MM.1S (cell line): ENCODE results near the gene DECR2.

ENCODE experiments used
- DNase-seq: peaks from one replicate; pipeline ENCODE4 v3.0.0-alpha.2; 2015
- H2AFZ ChIP-seq: fragments of 300-600 bp; sonication (generic); 2 replicates; pipeline ENCODE4 v1.6.0; 2016; ENCODE audit warnings: antibody characterized with exemption, low read length
- H3F3A ChIP-seq: fragments of 300-600 bp; sonication (generic); 2 replicates; pipeline ENCODE4 v1.6.1; 2016; ENCODE audit warnings: mild to moderate bottlenecking, antibody characterized with exemption, low read length, moderate library complexity, mixed read lengths; ENCODE audit not compliant: insufficient read depth
- H3K27ac ChIP-seq: fragments of 300-600 bp; sonication (generic); 2 replicates; pipeline ENCODE4 v1.5.1; 2016; ENCODE audit warnings: mild to moderate bottlenecking, low read length
- H3K27me3 ChIP-seq: fragments of 300-600 bp; sonication (generic); replicated peaks from 2 replicates; pipeline ENCODE4 v1.6.0; 2016; ENCODE audit warnings: low read length; ENCODE audit not compliant: insufficient read depth
- H3K36me3 ChIP-seq: fragments of 300-600 bp; sonication (generic); replicated peaks from 2 replicates; pipeline ENCODE4 v1.6.1; 2016; ENCODE audit warnings: mild to moderate bottlenecking, low read length, mixed read lengths; ENCODE audit not compliant: insufficient read depth
- H3K4me1 ChIP-seq: fragments of 300-600 bp; sonication (generic); 2 replicates; pipeline ENCODE4 v1.6.1; 2016; ENCODE audit warnings: low read length, mixed read lengths
- H3K4me2 ChIP-seq: fragments of 300-600 bp; sonication (generic); 2 replicates; pipeline ENCODE4 v1.6.0; 2016; ENCODE audit warnings: low read depth, low read length
- H3K4me3 ChIP-seq: fragments of 300-600 bp; sonication (generic); 2 replicates; pipeline ENCODE4 v1.5.1; 2016; ENCODE audit warnings: low read length, mixed read lengths
- H3K79me2 ChIP-seq: fragments of 300-600 bp; sonication (generic); 2 replicates; pipeline ENCODE4 v1.6.1; 2016; ENCODE audit warnings: mixed run types, low read length, mixed read lengths
- H3K9ac ChIP-seq: fragments of 300-600 bp; sonication (generic); 2 replicates; pipeline ENCODE4 v1.6.1; 2016; ENCODE audit warnings: low read length, mixed read lengths
- H3K9me2 ChIP-seq: fragments of 300-600 bp; sonication (generic); replicated peaks from 2 replicates; pipeline ENCODE4 v1.6.1; 2016; ENCODE audit warnings: mild to moderate bottlenecking, low read length, mixed read lengths; ENCODE audit not compliant: insufficient read depth
- H3K9me3 ChIP-seq: fragments of 300-600 bp; sonication (generic); replicated peaks from 2 replicates; pipeline ENCODE4 v1.6.1; 2016; ENCODE audit warnings: mild to moderate bottlenecking, low read length, mixed read lengths; ENCODE audit not compliant: insufficient read depth
- H4K20me1 ChIP-seq: fragments of 300-600 bp; sonication (generic); 2 replicates; pipeline ENCODE4 v1.6.1; 2016; ENCODE audit warnings: mild to moderate bottlenecking, low read length, moderate library complexity, mixed read lengths; ENCODE audit not compliant: insufficient read depth
- EZH2 ChIP-seq: fragments of 300-600 bp; sonication (generic); optimal IDR thresholded peaks from 2 replicates; pipeline ENCODE3; 2017; ENCODE audit warnings: low read depth, mild to moderate bottlenecking, antibody characterized with exemption, low read length, mixed read lengths
- EZH2phosphoT487 ChIP-seq: fragments of 300-600 bp; sonication (generic); IDR thresholded peaks from 2 replicates; pipeline ENCODE4 v1.6.1; 2018; ENCODE audit warnings: antibody characterized with exemption, low read length
- TF ChIP-seq, protein P1 (sequence below): fragments of 300-600 bp; sonication (generic); IDR thresholded peaks from 2 replicates; pipeline ENCODE4 v1.5.1; 2016; ENCODE audit warnings: antibody characterized with exemption, low read length, mixed read lengths

The DECR2 gene

DNA sequence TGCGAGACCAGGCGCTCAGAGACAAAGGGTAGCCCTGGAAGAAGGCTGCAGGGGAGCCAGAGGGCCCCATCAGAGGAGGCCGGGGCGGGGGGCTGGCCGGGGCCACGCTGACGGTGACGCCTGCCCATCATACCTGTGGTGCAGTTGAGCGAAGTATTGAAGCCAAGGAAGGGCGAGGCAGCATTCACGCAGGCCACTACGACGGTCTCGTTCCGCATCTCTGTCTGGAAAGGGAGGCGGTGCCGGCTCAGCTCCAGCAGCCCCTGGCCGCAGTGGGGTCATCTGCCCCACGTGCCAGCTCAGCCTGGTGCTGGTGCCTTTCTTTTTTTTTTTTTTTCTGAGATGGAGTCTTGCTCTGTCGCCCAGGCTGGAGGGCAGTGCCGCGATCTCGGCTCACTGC is 26.5 kb upstream of the DECR2 start:
- Histone ChIP-seq H3K4me1 (peaks cover 5% of the 10 kb centered on the region; the same call in 1 of the 2 replicates), H3K27ac (no peak overlapping the region), H3K4me3 (no peak overlapping the region), H4K20me1 (no peaks in the 10 kb centered on the region), H3K9me2 (no peaks in the 10 kb centered on the region), H3F3A (no peaks in the 10 kb centered on the region), H3K79me2 (peaks cover 15% of the 10 kb centered on the region), H3K4me2 (no peak overlapping the region), H3K36me3 (no peaks in the 10 kb centered on the region), H3K9me3 (no peaks in the 10 kb centered on the region), H3K27me3 (no peaks in the 10 kb centered on the region), H2AFZ (no peak overlapping the region), H3K9ac (no peak overlapping the region)
- TF ChIP-seq, protein P1, sequence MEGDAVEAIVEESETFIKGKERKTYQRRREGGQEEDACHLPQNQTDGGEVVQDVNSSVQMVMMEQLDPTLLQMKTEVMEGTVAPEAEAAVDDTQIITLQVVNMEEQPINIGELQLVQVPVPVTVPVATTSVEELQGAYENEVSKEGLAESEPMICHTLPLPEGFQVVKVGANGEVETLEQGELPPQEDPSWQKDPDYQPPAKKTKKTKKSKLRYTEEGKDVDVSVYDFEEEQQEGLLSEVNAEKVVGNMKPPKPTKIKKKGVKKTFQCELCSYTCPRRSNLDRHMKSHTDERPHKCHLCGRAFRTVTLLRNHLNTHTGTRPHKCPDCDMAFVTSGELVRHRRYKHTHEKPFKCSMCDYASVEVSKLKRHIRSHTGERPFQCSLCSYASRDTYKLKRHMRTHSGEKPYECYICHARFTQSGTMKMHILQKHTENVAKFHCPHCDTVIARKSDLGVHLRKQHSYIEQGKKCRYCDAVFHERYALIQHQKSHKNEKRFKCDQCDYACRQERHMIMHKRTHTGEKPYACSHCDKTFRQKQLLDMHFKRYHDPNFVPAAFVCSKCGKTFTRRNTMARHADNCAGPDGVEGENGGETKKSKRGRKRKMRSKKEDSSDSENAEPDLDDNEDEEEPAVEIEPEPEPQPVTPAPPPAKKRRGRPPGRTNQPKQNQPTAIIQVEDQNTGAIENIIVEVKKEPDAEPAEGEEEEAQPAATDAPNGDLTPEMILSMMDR: no peak
- TF ChIP-seq EZH2phosphoT487: no peak
- TF ChIP-seq EZH2: no peak
- no peak for DNase-seq

DNA sequence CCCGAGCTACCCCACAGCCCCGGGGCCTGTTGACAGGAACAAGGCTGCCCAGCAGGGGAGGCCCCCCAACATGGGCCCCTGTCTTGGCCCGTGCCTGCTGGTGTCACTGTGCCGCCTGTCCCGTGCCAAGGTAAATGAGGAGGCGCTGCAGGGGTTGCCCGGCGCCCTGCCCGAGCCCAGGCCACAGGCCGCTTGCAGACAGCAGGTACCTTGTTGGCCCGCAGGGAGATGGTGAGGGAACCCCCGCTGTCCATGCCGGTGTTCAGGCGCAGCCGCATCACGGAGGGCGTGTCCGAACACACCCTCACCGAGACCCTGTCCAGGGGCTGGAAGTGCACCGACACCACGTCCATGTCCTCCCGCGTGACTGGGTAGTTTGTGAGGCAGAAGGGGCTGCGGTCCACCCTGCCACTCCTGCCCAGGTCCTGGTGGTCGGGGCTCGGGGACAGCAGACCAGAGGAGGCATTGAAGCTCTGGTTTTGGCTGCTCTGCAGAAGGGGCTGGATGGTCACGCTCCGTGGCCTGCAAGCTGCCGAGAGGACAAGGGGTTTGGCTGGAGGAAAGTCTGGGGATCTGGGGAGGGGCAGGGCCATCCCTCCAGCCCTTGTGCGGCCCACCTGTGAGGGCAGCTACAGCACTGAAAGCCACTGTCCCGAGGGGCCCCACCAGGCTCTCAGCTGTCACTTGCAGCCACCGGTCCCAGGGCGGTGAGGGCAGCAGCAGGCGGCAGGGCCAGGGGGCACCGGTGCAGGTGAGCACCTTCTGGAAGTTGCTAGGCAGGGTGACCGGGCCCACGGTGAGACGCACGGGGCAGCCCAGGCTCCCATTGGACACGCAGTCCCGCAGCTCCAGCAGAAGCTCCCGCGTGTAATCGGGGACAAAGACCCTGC is 25.5 kb upstream of the DECR2 start:
- TF ChIP-seq EZH2phosphoT487 (no peak), EZH2 (no peak)
- TF ChIP-seq, protein P1: no peak

DNA sequence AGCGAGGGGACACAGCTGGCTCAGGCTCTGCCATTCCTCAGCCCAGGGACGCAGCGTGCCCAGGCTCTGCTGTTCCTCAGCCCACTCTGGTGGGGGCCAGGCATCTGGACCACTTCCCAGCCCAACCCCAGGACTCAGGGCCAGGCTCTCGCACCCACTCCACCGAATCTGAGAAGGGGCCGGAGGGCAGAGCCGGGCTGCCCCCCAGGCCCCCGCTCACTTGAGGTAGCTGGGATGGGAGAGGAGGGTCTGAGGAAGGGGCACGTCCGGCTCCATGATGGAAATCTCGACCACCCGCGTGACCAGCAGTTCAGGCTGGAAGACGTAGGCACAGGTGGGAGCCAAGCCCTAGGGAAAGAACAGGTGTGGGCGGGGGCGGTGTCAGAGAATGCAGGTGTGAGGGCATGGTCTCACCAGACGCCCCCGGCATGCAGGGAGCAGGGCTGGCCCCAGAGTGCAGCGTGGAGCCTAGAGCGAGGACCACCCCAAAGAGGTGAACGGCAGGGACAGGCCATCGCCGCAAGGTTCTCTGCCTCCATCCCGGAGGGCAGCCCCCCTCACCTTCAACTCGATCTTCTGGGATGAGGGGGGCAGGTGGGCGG is 24.8 kb upstream of the DECR2 start:
- Histone ChIP-seq H3K4me2 (no peak overlapping the region), H3K9ac (no peak overlapping the region), H3K4me1 (no peaks in the 10 kb centered on the region), H3K4me3 (no peak overlapping the region), H2AFZ (no peak overlapping the region), H3F3A (no peaks in the 10 kb centered on the region), H3K9me3 (no peaks in the 10 kb centered on the region), H3K36me3 (no peaks in the 10 kb centered on the region), H3K9me2 (no peaks in the 10 kb centered on the region), H4K20me1 (no peaks in the 10 kb centered on the region), H3K27ac (no peak overlapping the region), H3K79me2 (peaks cover 25% of the 10 kb centered on the region), H3K27me3 (no peaks in the 10 kb centered on the region)
- DNase-seq: no peak
- TF ChIP-seq, protein P1: no peak
- TF ChIP-seq EZH2 (no peak), EZH2phosphoT487 (no peak)

More for the DNA sequence above, 25.5 kb upstream of the DECR2 start:
- H3K4me3 ChIP-seq: no peak overlapping the region
- H3K4me2 ChIP-seq: no peak overlapping the region
- no peaks in the 10 kb centered on the region for H4K20me1 ChIP-seq
- H3F3A ChIP-seq: no peaks in the 10 kb centered on the region
- H3K79me2 ChIP-seq: peaks cover 24% of the 10 kb centered on the region
- no peaks in the 10 kb centered on the region for H3K9me2 ChIP-seq
- H3K9ac ChIP-seq: no peak overlapping the region
- H2AFZ ChIP-seq: no peak overlapping the region
- no peaks in the 10 kb centered on the region for H3K9me3 ChIP-seq
- H3K27me3 ChIP-seq: no peaks in the 10 kb centered on the region
- no peak overlapping the region for H3K27ac ChIP-seq
- DNase-seq: no peak
- 0 out of 2 replicates have a peak, but pooled peaks cover under 1% of the 10 kb centered on the region for H3K4me1 ChIP-seq
- H3K36me3 ChIP-seq: no peaks in the 10 kb centered on the region
